Neuronal stem cell (in vitro differentiated cells): ENCODE data around the gene PLCH1.
A peak's percentile ranks its signal among the peaks of the same experiment; 100 is the strongest.

Source experiments
- DNase-seq: peaks from one replicate; pipeline ENCODE4 v3.0.0-alpha.2; 2013; ENCODE audit warnings: low spot score
- H2AFZ ChIP-seq: one replicate; pipeline ENCODE4 v1.6.1; 2013; ENCODE audit warnings: mild to moderate bottlenecking, low read length, inconsistent platforms
- H2AK5ac ChIP-seq: 2 replicates; pipeline ENCODE4 v1.6.1; 2013; ENCODE audit warnings: low read depth, mild to moderate bottlenecking, inconsistent platforms, low read length, moderate library complexity, mixed read lengths
- H2BK120ac ChIP-seq: 2 replicates; pipeline ENCODE4 v1.6.1; 2013; ENCODE audit warnings: low read depth, mild to moderate bottlenecking, inconsistent platforms, low read length, moderate library complexity, mixed read lengths
- H2BK12ac ChIP-seq: one replicate; pipeline ENCODE4 v1.6.1; 2013; ENCODE audit warnings: low read length, inconsistent platforms
- H2BK15ac ChIP-seq: 2 replicates; pipeline ENCODE4 v1.6.1; 2013; ENCODE audit warnings: mild to moderate bottlenecking, low read length, inconsistent platforms, mixed read lengths
- H2BK5ac ChIP-seq: one replicate; pipeline ENCODE4 v1.6.1; 2013; ENCODE audit warnings: inconsistent platforms, mild to moderate bottlenecking, low read length, moderate library complexity
- H3K14ac ChIP-seq: one replicate; pipeline ENCODE4 v1.6.1; 2013; ENCODE audit warnings: low read length, inconsistent platforms
- H3K18ac ChIP-seq: 2 replicates; pipeline ENCODE4 v1.6.1; 2013; ENCODE audit warnings: low read length, inconsistent platforms
- H3K23ac ChIP-seq: 2 replicates; pipeline ENCODE4 v1.6.1; 2013; ENCODE audit warnings: low read depth, mild to moderate bottlenecking, mixed read lengths, low read length, inconsistent platforms; ENCODE audit not compliant: poor library complexity
- H3K27ac ChIP-seq: replicated peaks from 3 replicates; pipeline ENCODE4 v1.5.1; 2013; ENCODE audit warnings: low read length, inconsistent platforms
- H3K27me3 ChIP-seq, 3 experiments: 2 replicates each; pipeline ENCODE4 v1.6.1; 2013; ENCODE audit warnings: low read length in 3 of 3, mild to moderate bottlenecking in 2 of 3, inconsistent platforms in 1 of 3, low read depth in 1 of 3, mixed read lengths in 1 of 3, moderate library complexity in 1 of 3; ENCODE audit not compliant: control insufficient read depth in 3 of 3, insufficient read depth in 3 of 3
- H3K36me3 ChIP-seq, 2 donors: replicated peaks in 1 of 2; 2 replicates each; pipeline ENCODE4 v1.6.1; 2013; ENCODE audit warnings: low read length in 2 of 2; ENCODE audit not compliant: control insufficient read depth in 2 of 2, insufficient read depth in 2 of 2
- H3K4ac ChIP-seq: 2 replicates; pipeline ENCODE4 v1.6.1; 2013; ENCODE audit warnings: inconsistent platforms, mild to moderate bottlenecking, low read length, moderate library complexity
- H3K4me1 ChIP-seq, 2 donors: 1 replicate in 1 of 2; 2 replicates in 1 of 2; pipeline ENCODE4 v1.6.1; 2013; ENCODE audit warnings: low read length in 2 of 2, low read depth in 1 of 2; ENCODE audit not compliant: control insufficient read depth in 2 of 2, insufficient read depth in 1 of 2
- H3K4me2 ChIP-seq: one replicate; pipeline ENCODE4 v1.6.1; 2013; ENCODE audit warnings: mild to moderate bottlenecking, low read length, inconsistent platforms; ENCODE audit not compliant: insufficient read depth, poor library complexity, severe bottlenecking
- H3K4me3 ChIP-seq, 2 donors: 2 replicates each; pipeline ENCODE4 v1.5.1; 2013; ENCODE audit warnings: low read length in 2 of 2, mild to moderate bottlenecking in 2 of 2, inconsistent platforms in 1 of 2, moderate library complexity in 1 of 2
- H3K79me1 ChIP-seq: one replicate; pipeline ENCODE4 v1.6.1; 2013; ENCODE audit warnings: low read depth, mild to moderate bottlenecking, inconsistent platforms, low read length, moderate library complexity
- H3K9ac ChIP-seq: one replicate; pipeline ENCODE4 v1.6.1; 2013; ENCODE audit warnings: mild to moderate bottlenecking, low read depth, low read length, inconsistent platforms; ENCODE audit not compliant: poor library complexity
- H3K9me3 ChIP-seq, 2 donors: replicated peaks in 1 of 2; 2 replicates each; pipeline versions ENCODE3 to v1.6.1; 2013; ENCODE audit warnings: low read length in 2 of 2, mild to moderate bottlenecking in 2 of 2, inconsistent platforms in 1 of 2, low read depth in 1 of 2, mixed read lengths in 1 of 2, moderate library complexity in 1 of 2; ENCODE audit not compliant: control insufficient read depth in 2 of 2, insufficient read depth in 1 of 2
- H4K8ac ChIP-seq: one replicate; pipeline ENCODE4 v1.6.1; 2013; ENCODE audit warnings: low read depth, mild to moderate bottlenecking, inconsistent platforms, low read length, moderate library complexity
- H4K91ac ChIP-seq: one replicate; pipeline ENCODE4 v1.6.1; 2013; ENCODE audit warnings: low read length, low read depth, mild to moderate bottlenecking, inconsistent platforms; ENCODE audit not compliant: poor library complexity
- WGBS, 2 donors: extraction: QIAGEN DNeasy Blood & Tissue Kit; methylation state at CpG; one replicate each; pipeline ENCODE4 v1.1.7; 2013; ENCODE audit warnings: missing lambda C conversion rate in 2 of 2, mixed read lengths in 1 of 2; ENCODE audit not compliant: insufficient read length in 2 of 2, insufficient replicate concordance in 1 of 2; ENCODE audit errors: extremely low coverage in 2 of 2; 5-methylcytosine and 5-hydroxymethylcytosine counted together

PLCH1 gene

GRCh38 chr3:155712008-155712407, 32.9 kb downstream of the PLCH1 start:
- Histone ChIP-seq H3K27me3 (no peaks in the 10 kb centered on the region), H3K18ac (no peak overlapping the region), H3K23ac (no peak overlapping the region), H2BK120ac (no peak overlapping the region), H2AFZ (no peak overlapping the region), H3K4me3 (no peak overlapping the region), H2AK5ac (no peak overlapping the region), H3K79me1 (peaks cover 1% of the 10 kb centered on the region), H3K4ac (no peak overlapping the region), H3K9me3 (peaks cover 0 to 11% of the 10 kb centered on the region in 2 donors), H4K91ac (no peak overlapping the region), H2BK12ac (no peak overlapping the region), H3K36me3 (peaks cover 0 to 58% of the 10 kb centered on the region in 2 donors), H2BK15ac (no peak overlapping the region), H3K4me1 (peaks cover 12 to 16% of the 10 kb centered on the region in 2 donors), H3K27ac (no peak overlapping the region), H2BK5ac (no peak overlapping the region), H3K14ac (no peak overlapping the region), H3K9ac (no peak overlapping the region), H3K4me2 (no peak overlapping the region), H4K8ac (no peak overlapping the region)
- WGBS, 2 donors: no CpG with 5 or more reads among the region's 1 CpG
- DNase-seq: no peak

- no CpG with 5 or more reads among the region's 4 CpGs for WGBS, 2 donors
- Histone ChIP-seq H3K79me1 (no peaks in the 10 kb centered on the region), H3K27me3 (no peaks in the 10 kb centered on the region), H2BK15ac (no peak overlapping the region), H2BK120ac (no peak overlapping the region), H3K4me2 (no peak overlapping the region), H2BK5ac (no peak overlapping the region), H2AFZ (no peak overlapping the region), H2AK5ac (no peak overlapping the region), H4K91ac (no peak overlapping the region), H3K4ac (no peak overlapping the region), H3K27ac (peak overlapping the region; percentile 51), H3K9me3 (peaks cover 0 to 2% of the 10 kb centered on the region in 2 donors), H4K8ac (no peak overlapping the region), H3K9ac (no peak overlapping the region), H3K23ac (no peak overlapping the region), H3K18ac (no peak overlapping the region), H2BK12ac (no peak overlapping the region), H3K4me3 (no peak overlapping the region), H3K4me1 (peaks cover 12 to 26% of the 10 kb centered on the region in 2 donors), H3K14ac (no peak overlapping the region), H3K36me3 (peaks cover 0 to 60% of the 10 kb centered on the region in 2 donors)
- peak; percentile 43 for DNase-seq
Measured at GRCh38 chr3:155704771-155705559, 39.9 kb downstream of the PLCH1 start.

- Histone ChIP-seq H3K4ac (no peak overlapping the region), H4K8ac (no peak overlapping the region), H3K27ac (peak overlapping the region; percentile 51), H3K4me2 (no peak overlapping the region), H3K36me3 (peaks cover 0 to 60% of the 10 kb centered on the region in 2 donors), H2BK120ac (no peak overlapping the region), H3K4me3 (no peak overlapping the region), H3K9ac (no peak overlapping the region), H3K18ac (no peak overlapping the region), H3K27me3 (no peaks in the 10 kb centered on the region), H3K4me1 (peaks cover 12 to 26% of the 10 kb centered on the region in 2 donors), H2BK12ac (no peak overlapping the region), H3K14ac (no peak overlapping the region), H3K79me1 (no peaks in the 10 kb centered on the region), H4K91ac (no peak overlapping the region), H2AK5ac (no peak overlapping the region), H3K9me3 (no peaks in the 10 kb centered on the region), H2AFZ (no peak overlapping the region), H2BK15ac (no peak overlapping the region), H3K23ac (no peak overlapping the region), H2BK5ac (no peak overlapping the region)
- DNase-seq: no peak
- WGBS, 2 donors: no CpG with 5 or more reads among the region's 6 CpGs
Measured at GRCh38 chr3:155704061-155704460, 40.8 kb downstream of the PLCH1 start.

GRCh38 chr3:155702745-155703591, 41.9 kb downstream of the PLCH1 start:
- H4K91ac ChIP-seq: no peak overlapping the region
- H2AK5ac ChIP-seq: no peak overlapping the region
- H3K27ac ChIP-seq: no peak overlapping the region
- no peak overlapping the region for H3K14ac ChIP-seq
- H2BK5ac ChIP-seq: no peak overlapping the region
- H2AFZ ChIP-seq: no peak overlapping the region
- H3K4me1 ChIP-seq: peaks cover 11 to 26% of the 10 kb centered on the region in 2 donors
- H3K36me3 ChIP-seq: peaks cover 0 to 60% of the 10 kb centered on the region in 2 donors
- H3K4me3 ChIP-seq: no peak overlapping the region
- 100% methylated on average over 2 of the region's 6 CpGs; no CpG with 5 or more reads in 1 of the 2 donors for WGBS, 2 donors
- H3K18ac ChIP-seq: no peak overlapping the region
- H2BK15ac ChIP-seq: no peak overlapping the region
- H3K9me3 ChIP-seq: no peaks in the 10 kb centered on the region
- H3K9ac ChIP-seq: no peak overlapping the region
- H3K23ac ChIP-seq: no peak overlapping the region
- no peak overlapping the region for H4K8ac ChIP-seq
- no peak overlapping the region for H3K4ac ChIP-seq
- no peak for DNase-seq
- H2BK120ac ChIP-seq: no peak overlapping the region
- no peak overlapping the region for H2BK12ac ChIP-seq
- no peaks in the 10 kb centered on the region for H3K79me1 ChIP-seq
- H3K27me3 ChIP-seq: no peaks in the 10 kb centered on the region
- no peak overlapping the region for H3K4me2 ChIP-seq
